Measurements from ENCODE around the gene CEP170B.

CEP170B gene

GRCh38 chr14:104874110-104874531 is 9.1 kb downstream of the CEP170B start:
- TF ChIP-seq CTCF (IDR thresholded peaks at IDR 0.05; ENCODE audit: insufficient read depth, low read length) (no peak), GABPA (IDR thresholded peaks at IDR 0.05; ENCODE audit: low read depth) (no peak), SPI1 (IDR thresholded peaks at IDR 0.05; ENCODE audit: borderline replicate concordance, low read depth) (no peak), POLR2AphosphoS5 (IDR thresholded peaks at IDR 0.05; ENCODE audit: low read depth) (no peak), REST (IDR thresholded peaks at IDR 0.05; ENCODE audit: insufficient replicate concordance, low read depth) (no peak)
- Histone ChIP-seq H3K27ac (replicated peaks) (no peak overlapping the region), H3K27me3 (ENCODE audit: insufficient read depth, poor library complexity, severe bottlenecking) (no peaks in the 10 kb centered on the region), H3K4me3 (replicated peaks; ENCODE audit: insufficient read depth, low read length) (no peak overlapping the region)
- no peak for DNase-seq (ENCODE audit: low read depth in 1 of 2, low spot score in 1 of 2)

- H3K27me3 ChIP-seq (ENCODE audit: insufficient read depth, poor library complexity, severe bottlenecking) = peaks cover 2% of the 10 kb centered on the region
- TF ChIP-seq SPI1 (IDR thresholded peaks at IDR 0.05; ENCODE audit: borderline replicate concordance, low read depth) (no peak), GABPA (IDR thresholded peaks at IDR 0.05; ENCODE audit: low read depth) (no peak), CTCF (IDR thresholded peaks at IDR 0.05; ENCODE audit: insufficient read depth, low read length) (no peak), REST (IDR thresholded peaks at IDR 0.05; ENCODE audit: insufficient replicate concordance, low read depth) (no peak), POLR2AphosphoS5 (IDR thresholded peaks at IDR 0.05; ENCODE audit: low read depth) (no peak)
- no peak for DNase-seq (ENCODE audit: low read depth in 1 of 2, low spot score in 1 of 2)
- no peak overlapping the region for H3K4me3 ChIP-seq (replicated peaks; ENCODE audit: insufficient read depth, low read length)
- no peak overlapping the region for H3K27ac ChIP-seq (replicated peaks)
These were observed 9.7 kb downstream of the CEP170B start for GRCh38 chr14:104874571-104875411.

- DNase-seq (ENCODE audit: low read depth in 1 of 2, low spot score in 1 of 2) = no peak
- H3K27me3 ChIP-seq (ENCODE audit: insufficient read depth, poor library complexity, severe bottlenecking) = peaks cover 2% of the 10 kb centered on the region
- no peak for TF ChIP-seq CTCF (IDR thresholded peaks at IDR 0.05; ENCODE audit: insufficient read depth, low read length)
- no peak for TF ChIP-seq GABPA (IDR thresholded peaks at IDR 0.05; ENCODE audit: low read depth)
- TF ChIP-seq REST (IDR thresholded peaks at IDR 0.05; ENCODE audit: insufficient replicate concordance, low read depth) = no peak
- TF ChIP-seq SPI1 (IDR thresholded peaks at IDR 0.05; ENCODE audit: borderline replicate concordance, low read depth) = no peak
- no peak for TF ChIP-seq POLR2AphosphoS5 (IDR thresholded peaks at IDR 0.05; ENCODE audit: low read depth)
- no peak overlapping the region for H3K4me3 ChIP-seq (replicated peaks; ENCODE audit: insufficient read depth, low read length)
- H3K27ac ChIP-seq (replicated peaks) = no peak overlapping the region
These were observed 10.3 kb downstream of the CEP170B start for GRCh38 chr14:104875412-104875751.
